HG02623 (cell line): ENCODE results near the gene ZNF420.
A peak's percentile ranks its signal among the peaks of the same experiment; 100 is the strongest.
"Not testable (repeated sequence)": the region's sequence is repeated elsewhere in the genome, so short reads cannot be mapped to it uniquely, and the experiment has no call there.

Experiments used
- ATAC-seq: cut with Tn5 transposase; IDR thresholded peaks from one replicate; pipeline ENCODE4 v1.9.1; 2021; ENCODE audit warnings: moderate library complexity; ENCODE audit not compliant: unreplicated experiment

The ZNF420 gene

GRCh38 chr19:37077934-37078716 lies at the start of gene ZNF420:
Gene ZNF420, plus strand, starts transcription at chr19:37078433. Its CDS starts 10,686 bp downstream, at chr19:37089119.
- peak; percentile 90 for ATAC-seq

GRCh38 chr19:37045140-37045539 lies 33.1 kb upstream of the ZNF420 start:
- ATAC-seq, result no peak

DNA sequence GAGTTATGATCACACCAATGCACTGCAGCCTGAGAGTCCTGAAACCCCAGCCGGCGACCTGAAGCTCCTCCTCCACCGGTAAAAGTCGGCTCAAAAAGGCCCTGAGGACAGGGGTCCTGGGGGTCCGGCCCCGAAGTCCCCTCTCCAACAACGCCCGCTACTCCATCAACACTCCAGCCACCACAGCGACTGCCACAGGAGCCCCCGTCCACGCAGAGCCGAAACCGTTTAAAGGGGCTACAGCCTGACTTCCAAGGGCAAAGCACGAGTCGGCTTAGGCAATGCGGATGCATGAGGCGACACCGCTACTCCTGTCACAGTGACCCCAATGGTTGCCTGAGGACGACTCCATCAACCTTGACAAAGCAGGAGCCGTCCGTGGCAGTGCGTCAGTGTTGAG lies 22.9 kb upstream of the ZNF420 start:
- ATAC-seq, result no peak

GRCh38 chr19:37056776-37057175 lies 21.5 kb upstream of the ZNF420 start:
- no peak for ATAC-seq

DNA sequence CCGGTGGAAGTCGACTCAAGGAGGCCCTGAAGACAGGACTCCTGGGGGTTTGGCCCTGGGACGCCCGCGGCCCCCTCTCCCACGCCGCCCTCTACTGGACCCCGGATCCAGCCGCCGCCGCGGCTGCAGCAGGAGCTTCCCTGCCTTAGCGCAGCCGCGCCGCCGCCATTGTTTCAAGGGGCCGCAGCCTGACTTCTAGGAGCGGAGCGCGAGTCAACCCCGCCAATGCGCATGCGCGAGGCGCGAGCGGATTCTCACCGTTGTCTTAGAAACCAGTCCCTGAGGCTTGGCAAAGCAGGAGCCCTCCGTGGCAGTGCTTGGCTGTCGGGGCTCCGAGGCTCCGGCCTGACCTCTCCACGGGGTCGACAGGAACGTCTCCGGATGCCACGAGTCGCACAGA lies 19.1 kb upstream of the ZNF420 start:
- ATAC-seq, result no peak

DNA sequence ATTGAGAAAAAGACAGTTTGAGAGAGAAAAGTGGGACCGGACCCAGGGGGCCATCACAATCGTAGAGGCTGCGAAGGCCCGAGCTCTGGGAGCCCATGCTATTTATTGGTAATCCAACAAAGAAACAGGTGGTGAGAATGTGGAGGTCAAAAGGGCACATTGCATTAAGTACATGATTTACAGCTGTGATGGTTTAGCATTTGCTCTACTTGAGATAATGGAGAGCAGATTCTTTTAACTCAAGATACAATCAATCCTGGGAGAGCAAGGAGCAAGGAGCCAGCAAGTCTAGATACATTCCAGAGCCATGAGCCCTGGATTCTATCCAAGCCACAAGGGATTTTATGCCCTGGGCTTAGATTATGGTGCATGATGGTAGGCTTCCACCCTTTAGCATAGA lies 13.3 kb upstream of the ZNF420 start:
- ATAC-seq, result not testable (repeated sequence)

DNA sequence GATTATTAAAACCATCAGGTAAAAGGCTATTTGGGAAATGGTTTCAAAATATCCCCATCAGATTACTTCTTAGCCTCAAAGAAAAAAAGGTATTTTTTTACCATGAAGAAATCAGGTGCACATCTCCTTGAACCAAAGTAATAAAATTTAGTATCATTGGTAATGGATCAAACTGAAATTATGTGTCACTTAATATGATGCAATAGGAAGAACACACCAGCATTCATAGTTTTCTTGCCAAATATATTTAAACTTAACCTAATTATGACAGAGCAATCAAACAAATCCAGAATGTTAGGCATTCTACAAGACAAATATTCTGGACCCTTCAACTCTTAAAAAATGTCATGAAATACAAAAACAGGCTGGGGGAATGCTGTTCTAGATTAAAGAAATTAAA lies 4.1 kb upstream of the ZNF420 start:
- ATAC-seq, result no peak

DNA sequence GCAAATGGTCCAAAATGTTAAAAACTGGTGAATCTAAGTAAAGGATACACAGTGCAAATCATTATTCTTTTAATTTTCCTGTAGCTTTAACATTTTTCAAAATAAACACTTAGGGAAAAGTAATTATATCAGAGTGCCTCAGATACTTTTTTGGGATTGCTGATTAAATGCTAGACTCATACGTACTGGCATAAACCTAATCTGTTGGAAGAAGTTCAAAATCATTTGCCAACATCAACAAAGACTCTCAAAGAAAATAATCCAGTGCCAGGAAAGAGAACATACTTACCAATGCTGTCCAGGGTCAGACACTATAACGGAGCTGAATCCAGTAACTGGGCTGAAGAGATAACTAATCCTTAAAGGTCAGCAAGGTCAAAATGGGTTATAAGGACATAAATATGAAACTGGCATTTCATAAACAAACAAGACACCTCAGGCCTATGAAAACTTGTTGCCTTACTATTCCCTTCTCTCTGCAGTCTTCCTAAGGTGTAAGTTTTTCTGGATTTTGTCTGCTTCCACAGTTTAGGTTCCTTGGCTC lies 3.3 kb upstream of the ZNF420 start:
- no peak for ATAC-seq

- ATAC-seq, result not testable (repeated sequence)
Observed at GRCh38 chr19:37076524-37076923, 1.7 kb upstream of the ZNF420 start.

GRCh38 chr19:37077501-37077933 lies 716 bp upstream of the ZNF420 start:
- ATAC-seq, result no peak

DNA sequence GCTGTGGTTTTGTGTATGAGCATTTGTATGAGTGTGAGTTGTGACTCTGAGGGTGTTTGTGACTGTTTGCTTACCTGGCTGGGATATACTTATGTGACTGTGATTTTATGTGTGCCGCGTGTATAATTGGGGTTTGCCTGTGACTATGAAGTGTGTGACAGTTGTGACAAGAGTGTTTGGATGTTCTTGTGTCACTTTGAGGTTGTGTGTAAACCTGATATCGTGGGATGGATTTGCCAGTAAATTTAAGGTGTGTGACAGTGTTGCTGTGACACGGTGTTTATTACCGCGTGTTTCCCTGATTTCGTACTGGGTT lies 442 bp downstream of the ZNF420 start:
- ATAC-seq, result peak; percentile 7

- ATAC-seq, result no peak
Observed at GRCh38 chr19:37079238-37079637, 1.0 kb downstream of the ZNF420 start.

DNA sequence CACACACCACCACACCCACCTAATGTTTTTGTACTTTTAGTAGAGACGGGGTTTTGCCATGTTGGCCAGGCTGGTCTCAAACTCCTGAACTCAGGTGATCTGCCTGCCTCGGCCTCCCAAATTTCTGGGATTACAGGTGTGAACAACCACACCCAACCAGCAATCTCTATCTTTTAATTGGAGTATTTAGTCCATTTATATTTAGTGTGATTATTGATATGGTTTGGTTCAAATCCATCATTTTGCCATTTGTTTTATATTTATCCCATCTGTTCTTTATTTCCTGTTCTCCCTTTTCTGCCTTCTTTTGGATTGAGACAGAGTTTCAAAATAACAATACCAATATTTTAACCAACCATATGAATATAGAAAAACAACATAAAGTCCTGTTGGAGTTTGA lies 4.1 kb downstream of the ZNF420 start:
- ATAC-seq, result no peak

DNA sequence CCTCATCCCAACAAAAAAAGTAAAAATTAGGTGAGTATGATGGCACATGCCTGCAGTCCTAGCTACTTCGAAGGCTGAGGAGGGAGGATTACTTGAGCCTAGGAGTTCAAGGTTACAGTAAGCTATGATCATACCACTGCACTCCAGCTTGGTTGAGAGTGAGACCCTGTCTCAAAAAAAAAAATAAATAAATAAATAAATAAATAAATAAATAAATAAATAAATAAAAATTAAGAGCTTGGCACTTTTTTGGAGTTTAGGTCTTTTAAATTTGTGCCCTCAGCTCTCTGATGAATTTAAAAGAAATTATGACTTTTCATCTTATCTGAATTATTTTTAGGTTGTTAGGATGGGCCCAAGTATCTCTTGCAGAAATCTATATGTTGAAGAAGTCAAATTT lies 8.9 kb downstream of the ZNF420 start:
- no peak for ATAC-seq

GRCh38 chr19:37095859-37096258 lies 17.6 kb downstream of the ZNF420 start:
- ATAC-seq, result no peak

DNA sequence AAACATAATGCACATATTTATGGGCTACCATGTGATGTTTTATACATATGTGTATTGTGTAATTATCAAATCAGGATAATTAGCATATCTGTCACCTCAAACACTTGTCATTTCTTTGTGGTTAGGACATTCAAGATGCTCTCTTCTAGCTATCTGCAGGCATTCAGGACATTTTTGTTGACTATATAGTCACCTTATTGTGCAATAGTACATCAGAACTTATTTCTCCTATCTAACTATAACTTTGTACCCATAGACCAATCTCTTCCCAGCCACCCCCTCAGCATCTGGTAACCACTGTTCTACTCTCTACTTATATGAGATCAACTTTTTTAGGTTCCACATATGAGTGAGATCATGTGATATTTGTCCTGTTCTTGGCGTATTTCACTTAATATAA lies 20.3 kb downstream of the ZNF420 start:
- ATAC-seq, result no peak

GRCh38 chr19:37104135-37104534 lies 25.9 kb downstream of the ZNF420 start:
- ATAC-seq, result not testable (repeated sequence)

GRCh38 chr19:37111753-37112152 lies 33.5 kb downstream of the ZNF420 start:
- not testable (repeated sequence) for ATAC-seq

DNA sequence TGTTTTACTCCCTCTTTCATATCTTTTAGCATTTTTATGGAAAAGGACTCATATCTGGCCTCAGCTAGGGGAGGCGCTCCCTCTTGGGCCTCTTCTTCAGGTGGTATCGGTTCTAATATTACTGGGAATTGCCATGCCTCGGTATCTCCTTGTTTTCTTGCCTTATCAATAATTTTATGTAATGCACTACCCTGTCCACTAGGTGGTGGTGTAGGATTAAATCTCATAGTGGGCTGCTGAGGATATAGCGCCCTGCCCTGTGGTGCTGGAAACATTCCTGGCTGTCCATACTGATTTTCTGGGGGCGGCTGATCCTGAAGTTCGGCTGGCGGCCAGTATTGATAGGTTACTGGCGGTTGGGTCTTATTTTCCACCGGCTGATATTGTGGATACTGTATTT lies 35.8 kb downstream of the ZNF420 start:
- no peak for ATAC-seq

- not testable (repeated sequence) for ATAC-seq
Observed at GRCh38 chr19:37122093-37122492, 43.9 kb downstream of the ZNF420 start.

- ATAC-seq, result no peak
Observed at GRCh38 chr19:37127999-37128820, 50.0 kb downstream of the ZNF420 start.

DNA sequence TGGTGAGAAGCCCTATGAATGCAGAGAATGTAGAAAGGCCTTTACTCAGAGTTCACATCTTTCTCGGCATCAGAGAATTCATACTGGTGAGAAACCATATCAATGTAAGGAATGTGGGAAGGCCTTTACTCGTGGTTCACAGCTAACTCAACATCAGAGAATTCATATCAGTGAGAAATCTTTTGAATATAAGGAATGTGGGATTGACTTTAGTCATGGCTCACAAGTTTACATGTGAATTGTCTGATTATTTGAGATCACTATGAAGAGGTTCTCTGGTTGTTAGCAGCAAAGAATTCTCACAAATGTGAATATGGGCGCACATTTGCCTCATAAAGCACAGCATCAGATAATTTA lies 50.6 kb downstream of the ZNF420 start:
- no peak for ATAC-seq
